Stimulated activated CD8-positive, alpha-beta memory T cell treated with anti-CD3 and anti-CD28 coated beads, Interleukin-7, amount 100 ng/mL, for 48 hours (primary cell): ENCODE measurements around the gene NT5C3B.
"Not testable (repeated sequence)": the region's sequence is repeated elsewhere in the genome, so short reads cannot be mapped to it uniquely, and the experiment has no call there.

Source experiments
- DNase-seq, 2 donors: peaks; one replicate each; pipeline ENCODE4 v3.0.0-alpha.2; 2020; ENCODE audit warnings: low read depth in 1 of 2; ENCODE audit errors: extremely low read depth in 1 of 2

Gene NT5C3B

DNA sequence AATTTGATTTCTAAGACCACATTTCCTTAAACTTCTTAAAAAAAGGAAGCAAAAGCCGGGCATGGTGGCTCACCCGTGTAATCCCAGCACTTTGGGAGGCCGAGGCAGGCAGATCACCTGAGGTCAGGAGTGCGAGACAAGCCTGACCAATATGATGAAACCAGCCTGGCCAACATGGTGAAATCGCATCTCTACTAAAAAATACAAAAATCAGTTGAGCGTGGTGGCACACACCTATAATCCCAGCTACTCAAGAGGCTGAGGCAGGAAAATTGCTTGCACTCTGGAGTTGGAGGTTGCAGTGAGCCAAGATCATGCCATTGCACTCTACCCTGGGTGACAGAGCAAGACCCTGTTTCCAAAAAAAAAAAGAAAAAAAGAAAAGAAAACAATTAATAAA lies 4.7 kb upstream of the NT5C3B start:
- not testable (repeated sequence) for DNase-seq

DNA sequence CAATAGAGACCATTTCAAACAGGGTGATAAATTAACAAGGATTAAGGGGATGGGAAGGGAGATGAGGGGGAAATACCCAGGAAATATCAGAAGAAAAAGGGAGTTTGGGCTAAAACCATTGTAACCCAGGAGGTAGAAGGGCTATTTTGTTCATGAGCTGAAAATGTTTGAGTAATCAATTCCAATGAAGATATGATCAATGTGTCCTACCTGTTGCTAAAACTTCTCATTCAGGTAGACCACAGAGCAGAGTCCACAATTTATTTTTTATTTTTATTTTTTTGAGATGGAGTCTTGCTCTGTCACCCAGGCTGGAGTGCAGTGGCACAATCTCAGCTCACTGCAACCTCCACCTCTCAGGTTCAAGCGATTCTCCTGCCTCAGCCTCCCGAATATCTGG lies 3.4 kb upstream of the NT5C3B start:
- not testable (repeated sequence) for DNase-seq

DNA sequence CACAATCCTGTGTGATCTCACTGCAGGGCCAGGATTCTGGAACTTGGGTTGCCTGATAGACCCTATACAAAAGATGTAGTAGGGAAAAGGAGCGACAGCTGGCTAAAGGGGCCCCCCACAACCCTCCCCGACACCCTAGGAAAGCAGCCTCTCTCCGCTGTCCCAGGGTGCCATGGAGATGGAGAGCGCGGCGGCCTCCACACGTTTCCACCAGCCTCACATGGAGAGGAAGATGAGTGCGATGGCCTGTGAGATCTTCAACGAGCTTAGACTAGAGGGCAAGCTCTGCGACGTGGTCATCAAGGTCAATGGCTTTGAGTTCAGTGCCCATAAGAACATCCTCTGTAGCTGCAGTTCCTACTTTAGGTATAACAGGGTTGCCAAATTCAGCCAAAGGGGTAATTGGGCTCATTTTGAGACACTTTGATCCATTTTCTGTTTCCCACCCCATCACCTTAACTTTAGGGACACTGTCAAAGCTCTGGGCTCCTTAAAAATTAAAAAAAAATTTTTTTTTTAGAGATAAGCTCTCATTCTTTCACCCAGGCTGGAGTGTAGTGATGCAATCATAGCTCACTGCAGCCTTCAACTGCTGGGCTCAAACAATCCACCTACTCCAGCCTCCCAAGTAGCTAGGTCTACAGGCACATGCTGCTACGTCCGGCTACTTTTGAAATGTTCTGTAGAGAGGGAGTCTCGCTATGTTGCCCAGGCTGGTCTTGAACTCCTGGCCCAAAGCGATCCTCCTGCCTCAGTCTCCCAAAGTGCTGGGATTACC lies 1.9 kb upstream of the NT5C3B start, which contains the start of gene KLHL10:
TSS of gene KLHL10 (plus strand) at position 65 of the 778 bp plus-strand sequence. CDS start at position 173, 108 bp downstream.
- no peak for DNase-seq

DNA sequence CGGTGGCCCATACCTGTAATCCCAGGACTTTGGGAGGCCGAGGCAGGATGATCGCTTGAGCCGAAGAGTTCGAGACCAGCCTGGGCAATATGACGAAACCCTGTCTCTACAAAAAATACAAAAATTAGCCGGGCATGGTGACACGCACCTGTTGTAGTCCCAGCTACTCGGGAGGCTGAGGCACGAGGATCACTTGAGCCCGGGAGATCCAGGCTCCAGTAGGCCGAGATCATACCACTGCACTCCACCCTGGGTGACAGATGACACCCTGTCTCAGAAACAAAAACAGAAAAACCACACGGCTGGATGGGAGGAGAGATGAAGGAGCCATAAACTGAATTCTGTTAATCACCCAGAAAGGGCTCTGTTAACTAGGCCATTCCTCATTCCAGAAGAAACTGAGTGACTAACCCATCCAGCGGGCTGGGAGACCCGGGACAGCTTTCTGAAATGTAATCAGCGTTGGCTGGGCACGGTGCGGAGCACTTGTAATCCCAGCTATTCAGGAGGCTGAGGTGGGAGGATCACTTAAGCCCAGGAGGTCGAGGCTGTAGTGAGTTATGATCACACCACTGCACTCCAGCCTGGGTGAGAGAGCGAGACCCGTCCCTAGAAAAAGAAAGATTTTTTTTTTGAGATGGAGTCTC lies 641 bp upstream of the NT5C3B start:
- no peak for DNase-seq

DNA sequence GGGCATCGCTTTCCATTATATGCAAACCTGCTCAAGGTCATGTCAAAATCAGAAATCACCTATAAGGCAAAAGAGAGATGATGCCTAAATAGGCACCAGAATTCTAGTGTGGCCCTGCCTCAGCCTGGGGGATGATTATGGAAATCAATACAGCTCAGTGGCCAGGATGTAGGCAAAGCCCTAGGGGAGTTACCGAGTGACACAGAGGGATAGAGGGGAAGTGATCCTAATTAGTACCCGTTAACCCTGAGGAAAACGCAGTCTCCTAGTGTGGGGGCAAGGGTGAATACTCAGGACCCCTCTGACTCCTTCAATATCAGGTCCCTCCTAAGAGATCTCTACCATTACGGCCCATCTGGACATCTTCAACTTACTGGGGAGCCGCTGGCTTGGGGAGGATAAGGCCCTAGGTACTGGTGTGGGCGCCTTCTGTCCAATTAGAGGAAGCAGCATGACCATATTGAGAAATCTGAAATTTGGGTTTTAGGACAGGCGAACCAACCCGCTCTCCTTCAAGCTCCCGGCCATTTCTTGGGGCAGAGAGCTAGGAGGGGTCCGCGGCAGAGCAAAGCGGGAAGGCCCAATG lies 725 bp downstream of the NT5C3B start:
- DNase-seq, result no peak

DNA sequence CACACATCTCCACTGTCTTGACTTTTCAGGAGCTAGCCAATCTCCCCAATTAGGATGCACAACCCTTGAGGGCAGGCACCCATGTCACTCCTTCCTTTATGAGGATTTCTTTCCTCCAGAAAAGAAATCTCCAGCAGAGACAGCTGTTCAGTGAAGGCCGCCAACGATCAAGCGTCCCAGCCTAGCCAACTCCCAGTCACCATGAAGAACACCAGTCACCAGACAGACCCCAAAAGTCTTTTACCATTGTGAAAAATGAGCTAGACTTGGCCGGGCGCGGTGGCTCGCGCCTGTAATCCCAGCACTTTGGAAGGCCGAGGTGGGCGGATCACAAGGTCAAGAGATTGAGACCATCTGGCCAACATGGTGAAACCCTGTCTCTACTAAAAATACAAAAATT lies 6.1 kb downstream of the NT5C3B start:
- not testable (repeated sequence) for DNase-seq

DNA sequence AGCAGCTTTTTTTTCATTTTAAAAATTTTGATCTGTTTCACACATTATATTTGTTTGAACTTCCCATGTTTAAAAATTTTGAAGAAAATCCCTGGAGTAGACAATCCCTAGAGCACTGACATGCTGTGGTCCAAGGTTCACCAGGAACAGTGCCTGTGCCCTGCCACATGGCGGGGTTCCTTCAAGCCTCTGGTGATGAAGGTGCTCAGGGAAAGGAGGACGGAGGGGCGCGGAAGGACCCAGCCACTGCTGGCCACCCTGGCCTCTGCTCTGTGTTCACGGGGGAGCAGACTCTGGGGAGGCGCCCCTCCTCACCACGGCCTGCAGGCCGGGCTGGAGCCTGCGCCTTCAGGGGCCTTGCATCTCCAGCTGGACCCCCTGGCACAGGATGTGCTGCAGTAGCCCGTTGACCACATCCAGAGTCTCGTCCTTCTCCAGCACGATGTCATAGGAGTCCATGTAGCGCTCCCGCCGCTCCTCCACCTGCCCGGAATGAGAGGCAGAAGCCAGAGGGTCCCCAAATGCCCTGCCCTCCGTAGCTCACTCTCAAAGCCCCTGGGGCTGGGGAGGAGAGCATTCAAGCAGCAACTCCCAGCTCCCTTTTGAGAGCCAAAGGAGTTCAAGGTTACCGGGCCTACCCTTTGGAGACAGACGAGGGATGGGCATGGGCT lies 10.7 kb downstream of the NT5C3B start:
- no peak for DNase-seq

DNA sequence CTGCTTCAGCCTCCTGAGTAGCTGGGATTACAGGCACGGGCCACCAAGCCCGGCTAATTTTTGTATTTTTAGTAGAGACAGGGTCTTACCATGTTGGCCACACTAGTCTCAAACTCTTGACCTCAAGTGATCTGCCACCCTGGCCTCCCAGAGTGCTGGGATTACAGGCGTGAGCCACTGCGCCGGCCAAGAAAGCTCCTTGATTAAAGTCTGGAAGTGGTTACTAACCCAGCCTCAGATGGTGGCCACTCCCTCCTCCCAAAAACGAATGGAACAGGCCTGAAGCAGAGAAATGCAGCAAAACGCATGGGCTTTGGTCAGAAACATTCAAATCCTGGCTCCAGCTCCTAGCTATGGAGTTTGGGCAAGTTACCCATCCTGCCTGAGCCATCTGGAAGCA lies 11.9 kb downstream of the NT5C3B start:
- DNase-seq, result no peak

DNA sequence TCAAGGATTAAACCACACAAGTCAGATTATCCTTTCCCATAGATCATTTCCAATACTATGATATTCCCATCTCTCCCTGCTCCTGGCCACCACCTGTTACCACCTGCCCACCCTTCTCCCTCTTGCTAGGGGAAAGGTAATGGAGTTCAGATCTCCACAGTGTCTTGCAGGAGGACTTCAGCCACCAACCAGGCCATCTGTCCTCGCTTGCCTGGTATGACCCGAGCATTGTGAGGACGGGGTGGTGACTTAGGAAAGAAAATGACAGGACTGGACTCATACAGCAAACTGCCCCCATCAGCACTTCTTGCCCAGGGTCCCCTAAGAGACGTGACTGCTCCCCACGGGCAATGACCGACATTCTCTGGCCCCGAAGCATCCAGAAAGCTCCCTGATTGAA lies 12.5 kb downstream of the NT5C3B start:
- DNase-seq, result no peak

DNA sequence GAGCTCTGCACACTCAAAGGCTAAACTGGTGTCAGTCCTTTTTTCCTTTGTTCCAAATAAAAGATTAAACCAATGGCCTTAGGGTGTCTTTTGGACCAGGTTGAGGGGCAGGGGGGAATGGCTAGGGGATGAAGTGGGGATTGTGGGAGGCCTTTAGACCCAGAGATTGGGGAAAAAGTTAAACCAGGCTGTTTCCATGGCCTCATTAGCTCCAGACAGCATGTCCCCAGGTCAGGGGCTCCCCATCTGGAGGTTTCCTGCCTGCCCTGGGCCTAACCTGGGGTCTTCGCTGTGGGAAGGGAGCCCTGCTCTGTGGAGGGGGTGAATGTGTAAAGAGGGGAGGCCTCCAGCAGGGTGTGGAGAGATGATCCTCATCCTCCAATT lies 12.9 kb downstream of the NT5C3B start:
- DNase-seq, result no peak

DNA sequence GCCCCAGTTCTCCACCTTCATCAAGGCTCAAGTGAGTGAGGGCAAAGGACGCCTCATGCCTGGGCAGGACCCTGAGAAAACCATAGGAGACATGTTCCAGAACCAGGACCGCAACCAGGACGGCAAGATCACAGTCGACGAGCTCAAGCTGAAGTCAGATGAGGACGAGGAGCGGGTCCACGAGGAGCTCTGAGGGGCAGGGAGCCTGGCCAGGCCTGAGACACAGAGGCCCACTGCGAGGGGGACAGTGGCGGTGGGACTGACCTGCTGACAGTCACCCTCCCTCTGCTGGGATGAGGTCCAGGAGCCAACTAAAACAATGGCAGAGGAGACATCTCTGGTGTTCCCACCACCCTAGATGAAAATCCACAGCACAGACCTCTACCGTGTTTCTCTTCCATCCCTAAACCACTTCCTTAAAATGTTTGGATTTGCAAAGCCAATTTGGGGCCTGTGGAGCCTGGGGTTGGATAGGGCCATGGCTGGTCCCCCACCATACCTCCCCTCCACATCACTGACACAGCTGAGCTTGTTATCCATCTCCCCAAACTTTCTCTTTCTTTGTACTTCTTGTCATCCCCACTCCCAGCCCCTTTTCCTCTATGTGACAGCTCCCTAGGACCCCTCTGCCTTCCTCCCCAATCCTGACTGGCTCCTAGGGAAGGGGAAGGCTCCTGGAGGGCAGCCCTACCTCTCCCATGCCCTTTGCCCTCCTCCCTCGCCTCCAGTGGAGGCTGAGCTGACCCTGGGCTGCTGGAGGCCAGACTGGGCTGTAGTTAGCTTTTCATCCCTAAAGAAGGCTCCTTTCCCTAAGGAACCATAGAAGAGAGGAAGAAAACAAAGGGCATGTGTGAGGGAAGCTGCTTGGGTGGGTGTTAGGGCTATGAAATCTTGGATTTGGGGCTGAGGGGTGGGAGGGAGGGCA lies 13.6 kb downstream of the NT5C3B start:
- no peak for DNase-seq

DNA sequence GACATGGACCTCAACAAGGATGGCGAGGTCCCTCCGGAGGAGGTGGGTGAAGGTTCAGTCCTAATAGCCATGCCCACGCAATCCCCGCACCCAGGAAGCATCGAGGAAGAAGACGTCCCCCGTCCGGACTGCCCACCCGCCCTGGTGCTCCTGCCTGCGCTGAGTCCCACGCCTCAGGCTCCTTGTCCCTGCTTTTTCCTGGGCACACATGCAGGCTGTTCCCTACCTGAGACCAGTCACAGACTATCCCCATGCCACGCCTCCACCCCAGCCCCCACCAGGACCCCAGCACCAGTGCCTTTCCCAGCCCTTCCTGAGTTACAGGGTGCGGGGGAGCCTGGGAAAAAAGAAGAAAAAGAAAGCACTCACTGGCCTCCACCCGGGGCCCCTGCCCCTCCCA lies 14.3 kb downstream of the NT5C3B start:
- DNase-seq, result no peak

DNA sequence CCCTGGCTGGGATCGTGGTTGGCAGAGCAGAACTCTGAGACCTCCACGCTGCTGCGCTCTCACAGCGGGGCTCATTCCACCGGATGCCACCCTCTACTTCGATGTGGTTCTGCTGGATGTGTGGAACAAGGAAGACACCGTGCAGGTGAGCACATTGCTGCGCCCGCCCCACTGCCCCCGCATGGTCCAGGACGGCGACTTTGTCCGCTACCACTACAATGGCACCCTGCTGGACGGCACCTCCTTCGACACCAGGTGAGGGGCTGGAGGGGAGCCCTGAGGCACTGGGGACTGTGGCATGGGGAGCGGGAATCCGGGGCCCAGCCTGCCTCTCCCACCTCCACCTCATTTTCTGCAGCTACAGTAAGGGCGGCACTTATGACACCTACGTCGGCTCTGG lies 18.0 kb downstream of the NT5C3B start:
- no peak for DNase-seq

DNA sequence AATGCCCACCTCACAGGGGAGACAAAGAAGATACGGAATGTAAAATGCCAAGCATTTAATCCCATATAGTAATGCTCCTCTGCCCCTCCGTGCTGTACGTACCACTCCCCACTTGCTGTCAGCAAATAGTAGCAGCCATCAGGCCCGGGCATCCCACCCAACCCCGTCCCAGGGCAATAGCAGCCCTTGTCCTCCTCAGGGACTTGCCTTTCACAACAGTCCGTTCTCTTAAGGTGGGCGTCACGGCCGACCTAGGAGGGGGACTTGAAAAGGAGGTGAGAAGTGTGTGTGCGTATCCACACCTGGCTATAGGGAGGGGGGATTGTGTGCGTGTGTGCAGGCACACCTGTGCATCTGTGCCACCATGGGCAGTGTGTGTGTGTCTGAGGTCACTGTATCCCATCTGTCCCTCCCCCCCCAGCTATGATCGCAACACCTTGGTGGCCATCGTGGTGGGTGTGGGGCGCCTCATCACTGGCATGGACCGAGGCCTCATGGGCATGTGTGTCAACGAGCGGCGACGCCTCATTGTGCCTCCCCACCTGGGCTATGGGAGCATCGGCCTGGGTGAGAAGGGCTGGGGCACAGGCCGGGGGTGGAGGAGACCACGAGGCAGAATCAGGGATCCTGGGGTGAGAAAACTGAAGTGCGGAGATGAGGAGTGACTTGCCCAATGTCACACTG lies 19.3 kb downstream of the NT5C3B start:
- DNase-seq, result no peak

DNA sequence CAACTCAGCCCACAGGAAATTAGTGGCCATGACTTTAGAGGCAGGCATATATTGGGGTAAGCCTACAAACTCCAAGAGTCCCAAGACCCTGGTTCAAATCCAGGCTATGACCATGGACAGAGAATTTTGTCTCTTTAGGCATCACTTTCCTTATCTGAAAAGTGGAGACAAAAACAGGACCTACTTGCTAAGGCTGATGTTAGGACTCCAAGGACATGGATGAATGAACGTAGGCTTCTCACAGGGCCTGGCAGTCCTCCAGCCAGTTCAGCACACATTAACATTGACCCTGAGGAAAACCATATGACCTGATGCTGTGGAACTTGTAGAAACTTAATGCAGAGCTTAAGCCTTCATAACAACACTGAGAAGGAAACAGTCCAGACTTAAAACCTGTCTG lies 21.8 kb downstream of the NT5C3B start:
- no peak for DNase-seq

DNA sequence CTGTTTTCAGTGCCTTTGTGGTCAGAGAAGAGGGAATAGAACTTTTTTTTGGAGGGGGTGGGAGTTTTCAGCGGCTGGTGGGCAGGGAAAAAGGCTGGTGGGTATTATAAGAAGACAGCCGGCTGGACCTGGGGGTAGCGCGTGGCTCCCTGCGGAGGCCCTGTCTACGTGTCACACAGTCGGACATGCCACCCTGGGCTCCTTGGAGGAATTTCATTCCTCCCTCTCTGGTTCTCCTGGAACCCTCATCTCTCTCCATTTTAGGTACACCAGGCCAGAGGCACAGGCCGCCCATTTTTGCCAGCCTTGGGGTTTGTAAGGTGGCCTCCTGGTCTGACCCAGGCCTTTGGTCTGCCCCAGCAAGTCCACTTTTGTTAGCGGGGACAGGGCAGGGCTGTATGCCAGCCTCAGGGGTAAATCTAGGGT lies 22.3 kb downstream of the NT5C3B start:
- no peak for DNase-seq

DNA sequence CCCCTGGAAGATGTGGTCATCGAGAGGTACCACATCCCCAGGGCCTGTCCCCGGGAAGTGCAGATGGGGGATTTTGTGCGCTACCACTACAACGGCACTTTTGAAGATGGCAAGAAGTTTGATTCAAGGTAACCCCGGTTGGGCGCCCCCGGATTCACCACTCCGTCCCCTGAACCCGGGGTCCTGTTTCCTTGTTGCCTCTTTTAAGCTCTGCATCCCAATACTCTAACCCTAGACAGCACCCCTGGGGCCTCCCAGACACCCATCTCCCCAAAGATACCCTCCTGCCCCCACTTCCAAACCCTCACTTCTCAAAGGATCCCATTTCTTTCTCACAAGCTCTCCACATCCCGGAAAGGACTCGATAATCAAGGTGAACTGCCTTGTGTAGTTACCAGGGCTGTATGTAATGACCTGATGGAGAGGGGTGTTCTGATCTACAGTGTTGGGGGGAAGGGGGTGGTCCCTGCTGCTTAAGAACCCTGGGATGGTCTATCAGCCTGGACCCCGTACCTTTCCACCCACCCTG lies 22.8 kb downstream of the NT5C3B start:
- DNase-seq, result no peak

DNA sequence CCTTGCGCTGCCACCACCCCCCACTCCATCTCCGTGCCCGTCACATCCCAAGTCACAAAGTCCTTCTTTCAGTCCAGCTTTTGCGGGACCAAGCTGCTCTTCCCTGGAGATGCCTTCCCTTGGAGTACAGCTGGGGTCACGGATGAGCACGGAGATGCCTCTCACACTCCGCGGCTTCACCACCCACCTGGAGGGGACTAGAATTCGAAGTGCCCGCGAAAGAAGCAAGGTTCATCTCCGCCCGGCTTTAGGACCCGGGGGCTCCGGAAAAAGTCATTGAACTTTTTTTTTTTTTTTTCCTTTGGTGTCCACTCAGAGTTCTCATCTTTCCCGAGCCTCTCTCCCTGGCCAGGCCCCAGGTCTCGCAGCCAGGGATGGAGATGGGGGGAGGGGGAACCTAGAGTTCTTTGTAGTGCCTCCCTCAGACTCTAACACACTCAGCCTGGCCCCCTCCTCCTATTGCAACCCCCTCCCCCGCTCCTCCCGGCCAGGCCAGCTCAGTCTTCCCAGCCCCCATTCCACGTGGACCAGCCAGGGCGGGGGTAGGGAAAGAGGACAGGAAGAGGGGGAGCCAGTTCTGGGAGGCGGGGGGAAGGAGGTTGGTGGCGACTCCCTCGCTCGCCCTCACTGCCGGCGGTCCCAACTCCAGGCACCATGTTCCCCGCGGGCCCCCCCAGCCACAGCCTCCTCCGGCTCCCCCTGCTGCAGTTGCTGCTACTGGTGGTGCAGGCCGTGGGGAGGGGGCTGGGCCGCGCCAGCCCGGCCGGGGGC lies 23.5 kb downstream of the NT5C3B start, which contains the start of gene FKBP10:
TSS of gene FKBP10 (plus strand) at position 624 of the 771 bp plus-strand sequence. CDS start at position 655, 31 bp downstream.
- no peak for DNase-seq
